WTC11 (cell line): ENCODE measurements around the gene CDC5L. TPM values are rescaled to one million over a fixed set of nuclear protein-coding genes. Genes with fewer than 3 reads are reported as not detected.

ENCODE experiments used
- ATAC-seq: fragments of 200-7000 bp; cut with Tn5 transposase; 2 replicates; pipeline ENCODE4 v1.10.0; 2021; ENCODE audit warnings: mild to moderate bottlenecking, moderate library complexity
- CTCF ChIA-PET: fragments of 300-600 bp; sonication (Branson Sonifier 250); formaldehyde crosslinking; loops from one replicate; lab custom pipeline; 2021; ENCODE audit warnings: antibody characterized with exemption; lab: Charles Lee
- POLR2A ChIA-PET: fragments of 350-600 bp; sonication (Branson Sonifier 250); formaldehyde crosslinking; loops from one replicate; lab custom pipeline; 2021; ENCODE audit warnings: antibody characterized with exemption; lab: Charles Lee
- DNase-seq: peaks from one replicate; pipeline ENCODE4 v3.0.0; 2021; ENCODE audit warnings: low spot score
- H3K27ac Mint-ChIP-seq: 2 replicates; pipeline ENCODE4 v1.8.0; 2021; ENCODE audit warnings: mixed read lengths
- H3K27me3 Mint-ChIP-seq: 2 replicates; pipeline ENCODE4 v1.8.0; 2021; ENCODE audit warnings: low read depth, mild to moderate bottlenecking, moderate library complexity, mixed read lengths
- H3K36me3 Mint-ChIP-seq: 2 replicates; pipeline ENCODE4 v1.8.0; 2021; ENCODE audit warnings: mixed read lengths
- H3K4me1 Mint-ChIP-seq: 2 replicates; pipeline ENCODE4 v1.8.0; 2022; ENCODE audit warnings: mixed read lengths
- H3K4me3 Mint-ChIP-seq: 2 replicates; pipeline ENCODE4 v1.8.0; 2021; ENCODE audit warnings: mild to moderate bottlenecking, moderate library complexity, mixed read lengths
- H3K9me3 Mint-ChIP-seq: 2 replicates; pipeline ENCODE4 v1.8.0; 2021; ENCODE audit warnings: mixed read lengths
- ATF2 ChIP-seq: sonication (generic); formaldehyde crosslinking; IDR thresholded peaks from 2 replicates; pipeline ENCODE4 v1.8.1; 2022; ENCODE audit warnings: low read depth, missing genetic modification reagents, borderline replicate concordance
- ETV6 ChIP-seq: sonication (generic); formaldehyde crosslinking; IDR thresholded peaks from 2 replicates; pipeline ENCODE4 v1.8.1; 2022; ENCODE audit warnings: mild to moderate bottlenecking, missing genetic modification reagents
- FOXJ3 ChIP-seq: sonication (generic); formaldehyde crosslinking; IDR thresholded peaks from 2 replicates; pipeline ENCODE4 v1.9.0; 2021; ENCODE audit warnings: missing genetic modification reagents, mild to moderate bottlenecking, borderline replicate concordance
- NFE2L1 ChIP-seq: sonication (generic); formaldehyde crosslinking; IDR thresholded peaks from 2 replicates; pipeline ENCODE4 v1.8.1; 2023; ENCODE audit warnings: missing genetic modification reagents
- NR2C2 ChIP-seq: sonication (generic); formaldehyde crosslinking; IDR thresholded peaks from 2 replicates; pipeline ENCODE4 v1.8.0; 2022; ENCODE audit warnings: mild to moderate bottlenecking, missing genetic modification reagents
- NR3C1 ChIP-seq: sonication (generic); formaldehyde crosslinking; conservative IDR thresholded peaks from 2 replicates; pipeline ENCODE4 v1.8.1; 2023; ENCODE audit warnings: low read depth, mild to moderate bottlenecking, missing genetic modification reagents
- PREB ChIP-seq: sonication (generic); formaldehyde crosslinking; IDR thresholded peaks from 2 replicates; pipeline ENCODE4 v1.8.1; 2022; ENCODE audit warnings: mild to moderate bottlenecking, missing genetic modification reagents, moderate library complexity, borderline replicate concordance
- PRRX2 ChIP-seq: fragments of 250-450 bp; sonication (Bioruptor Pico); IDR thresholded peaks from 2 replicates; pipeline ENCODE4 v1.8.0; 2021; ENCODE audit warnings: mild to moderate bottlenecking
- RORB ChIP-seq: fragments of 250-450 bp; sonication (Bioruptor Pico); IDR thresholded peaks from 2 replicates; pipeline ENCODE4 v1.9.0; 2021; ENCODE audit warnings: mild to moderate bottlenecking
- SMAD4 ChIP-seq: sonication (generic); formaldehyde crosslinking; IDR thresholded peaks from 2 replicates; pipeline ENCODE4 v1.8.0; 2022; ENCODE audit warnings: mild to moderate bottlenecking, missing genetic modification reagents
- TEAD4 ChIP-seq: sonication (generic); formaldehyde crosslinking; IDR thresholded peaks from 2 replicates; pipeline ENCODE4 v1.8.0; 2022; ENCODE audit warnings: mild to moderate bottlenecking, missing genetic modification reagents
- ZNF317 ChIP-seq: sonication (generic); formaldehyde crosslinking; IDR thresholded peaks from 2 replicates; pipeline ENCODE4 v1.8.1; 2023; ENCODE audit warnings: low read depth, mild to moderate bottlenecking, moderate library complexity, missing genetic modification reagents, borderline replicate concordance
- ZNF416 ChIP-seq: fragments of 250-450 bp; sonication (Bioruptor Pico); IDR thresholded peaks from 2 replicates; pipeline ENCODE4 v1.9.0; 2021; ENCODE audit warnings: mild to moderate bottlenecking, inconsistent platforms
- total RNA-seq: library from RNA; stranded (reverse); gene quantifications from 3 replicates; pipeline ENCODE4 v1.2.3, GENCODE V29; 2021
- TF ChIP-seq, protein P1 (sequence below): sonication (generic); formaldehyde crosslinking; IDR thresholded peaks from 2 replicates; pipeline ENCODE4 v1.8.1; 2023; ENCODE audit warnings: mild to moderate bottlenecking, missing genetic modification reagents
- TF ChIP-seq, protein P2 (sequence below): sonication (generic); formaldehyde crosslinking; IDR thresholded peaks from 2 replicates; pipeline ENCODE4 v1.8.1; 2023; ENCODE audit warnings: mild to moderate bottlenecking, missing genetic modification reagents, moderate library complexity
- TF ChIP-seq, protein P3 (sequence below): sonication (generic); formaldehyde crosslinking; IDR thresholded peaks from 2 replicates; pipeline ENCODE4 v1.8.0; 2022; ENCODE audit warnings: mild to moderate bottlenecking, missing genetic modification reagents
- TF ChIP-seq, protein P4 (sequence below): sonication (generic); formaldehyde crosslinking; IDR thresholded peaks from 2 replicates; pipeline ENCODE4 v1.8.1; 2023; ENCODE audit warnings: mild to moderate bottlenecking, missing genetic modification reagents, borderline replicate concordance
- TF ChIP-seq, protein P5 (sequence below): fragments of 250-450 bp; sonication (Bioruptor Pico); IDR thresholded peaks from 2 replicates; pipeline ENCODE4 v1.9.0; 2021; ENCODE audit warnings: mild to moderate bottlenecking, borderline replicate concordance
- TF ChIP-seq, protein P6 (sequence below): sonication (generic); formaldehyde crosslinking; IDR thresholded peaks from 2 replicates; pipeline ENCODE4 v1.8.0; 2022; ENCODE audit warnings: mild to moderate bottlenecking, missing genetic modification reagents

The CDC5L gene
- total RNA-seq, 1 experiment from 2014 or later: 23.5 TPM

GRCh38 chr6:44451803-44452695 is 64.5 kb downstream of the CDC5L start:
- POLR2A ChIA-PET: no interaction called here
- H3K4me3 Mint-ChIP-seq: no peak overlapping the region
- H3K27ac Mint-ChIP-seq: no peak overlapping the region
- TF ChIP-seq ATF2: no peak
- TF ChIP-seq, protein P1, sequence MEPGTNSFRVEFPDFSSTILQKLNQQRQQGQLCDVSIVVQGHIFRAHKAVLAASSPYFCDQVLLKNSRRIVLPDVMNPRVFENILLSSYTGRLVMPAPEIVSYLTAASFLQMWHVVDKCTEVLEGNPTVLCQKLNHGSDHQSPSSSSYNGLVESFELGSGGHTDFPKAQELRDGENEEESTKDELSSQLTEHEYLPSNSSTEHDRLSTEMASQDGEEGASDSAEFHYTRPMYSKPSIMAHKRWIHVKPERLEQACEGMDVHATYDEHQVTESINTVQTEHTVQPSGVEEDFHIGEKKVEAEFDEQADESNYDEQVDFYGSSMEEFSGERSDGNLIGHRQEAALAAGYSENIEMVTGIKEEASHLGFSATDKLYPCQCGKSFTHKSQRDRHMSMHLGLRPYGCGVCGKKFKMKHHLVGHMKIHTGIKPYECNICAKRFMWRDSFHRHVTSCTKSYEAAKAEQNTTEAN (CRISPR knock-in tag): no peak
- TF ChIP-seq PREB (CRISPR knock-in tag): no peak
- TF ChIP-seq ZNF317 (CRISPR knock-in tag): no peak
- TF ChIP-seq, protein P2, sequence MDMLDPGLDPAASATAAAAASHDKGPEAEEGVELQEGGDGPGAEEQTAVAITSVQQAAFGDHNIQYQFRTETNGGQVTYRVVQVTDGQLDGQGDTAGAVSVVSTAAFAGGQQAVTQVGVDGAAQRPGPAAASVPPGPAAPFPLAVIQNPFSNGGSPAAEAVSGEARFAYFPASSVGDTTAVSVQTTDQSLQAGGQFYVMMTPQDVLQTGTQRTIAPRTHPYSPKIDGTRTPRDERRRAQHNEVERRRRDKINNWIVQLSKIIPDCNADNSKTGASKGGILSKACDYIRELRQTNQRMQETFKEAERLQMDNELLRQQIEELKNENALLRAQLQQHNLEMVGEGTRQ (CRISPR knock-in tag): no peak
- no peak for TF ChIP-seq TEAD4 (CRISPR knock-in tag)
- TF ChIP-seq, protein P3, sequence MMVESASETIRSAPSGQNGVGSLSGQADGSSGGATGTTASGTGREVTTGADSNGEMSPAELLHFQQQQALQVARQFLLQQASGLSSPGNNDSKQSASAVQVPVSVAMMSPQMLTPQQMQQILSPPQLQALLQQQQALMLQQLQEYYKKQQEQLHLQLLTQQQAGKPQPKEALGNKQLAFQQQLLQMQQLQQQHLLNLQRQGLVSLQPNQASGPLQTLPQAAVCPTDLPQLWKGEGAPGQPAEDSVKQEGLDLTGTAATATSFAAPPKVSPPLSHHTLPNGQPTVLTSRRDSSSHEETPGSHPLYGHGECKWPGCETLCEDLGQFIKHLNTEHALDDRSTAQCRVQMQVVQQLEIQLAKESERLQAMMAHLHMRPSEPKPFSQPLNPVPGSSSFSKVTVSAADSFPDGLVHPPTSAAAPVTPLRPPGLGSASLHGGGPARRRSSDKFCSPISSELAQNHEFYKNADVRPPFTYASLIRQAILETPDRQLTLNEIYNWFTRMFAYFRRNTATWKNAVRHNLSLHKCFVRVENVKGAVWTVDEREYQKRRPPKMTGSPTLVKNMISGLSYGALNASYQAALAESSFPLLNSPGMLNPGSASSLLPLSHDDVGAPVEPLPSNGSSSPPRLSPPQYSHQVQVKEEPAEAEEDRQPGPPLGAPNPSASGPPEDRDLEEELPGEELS (CRISPR knock-in tag): no peak
- no peak for TF ChIP-seq ETV6 (CRISPR knock-in tag)
- TF ChIP-seq FOXJ3 (CRISPR knock-in tag): no peak
- TF ChIP-seq, protein P4, sequence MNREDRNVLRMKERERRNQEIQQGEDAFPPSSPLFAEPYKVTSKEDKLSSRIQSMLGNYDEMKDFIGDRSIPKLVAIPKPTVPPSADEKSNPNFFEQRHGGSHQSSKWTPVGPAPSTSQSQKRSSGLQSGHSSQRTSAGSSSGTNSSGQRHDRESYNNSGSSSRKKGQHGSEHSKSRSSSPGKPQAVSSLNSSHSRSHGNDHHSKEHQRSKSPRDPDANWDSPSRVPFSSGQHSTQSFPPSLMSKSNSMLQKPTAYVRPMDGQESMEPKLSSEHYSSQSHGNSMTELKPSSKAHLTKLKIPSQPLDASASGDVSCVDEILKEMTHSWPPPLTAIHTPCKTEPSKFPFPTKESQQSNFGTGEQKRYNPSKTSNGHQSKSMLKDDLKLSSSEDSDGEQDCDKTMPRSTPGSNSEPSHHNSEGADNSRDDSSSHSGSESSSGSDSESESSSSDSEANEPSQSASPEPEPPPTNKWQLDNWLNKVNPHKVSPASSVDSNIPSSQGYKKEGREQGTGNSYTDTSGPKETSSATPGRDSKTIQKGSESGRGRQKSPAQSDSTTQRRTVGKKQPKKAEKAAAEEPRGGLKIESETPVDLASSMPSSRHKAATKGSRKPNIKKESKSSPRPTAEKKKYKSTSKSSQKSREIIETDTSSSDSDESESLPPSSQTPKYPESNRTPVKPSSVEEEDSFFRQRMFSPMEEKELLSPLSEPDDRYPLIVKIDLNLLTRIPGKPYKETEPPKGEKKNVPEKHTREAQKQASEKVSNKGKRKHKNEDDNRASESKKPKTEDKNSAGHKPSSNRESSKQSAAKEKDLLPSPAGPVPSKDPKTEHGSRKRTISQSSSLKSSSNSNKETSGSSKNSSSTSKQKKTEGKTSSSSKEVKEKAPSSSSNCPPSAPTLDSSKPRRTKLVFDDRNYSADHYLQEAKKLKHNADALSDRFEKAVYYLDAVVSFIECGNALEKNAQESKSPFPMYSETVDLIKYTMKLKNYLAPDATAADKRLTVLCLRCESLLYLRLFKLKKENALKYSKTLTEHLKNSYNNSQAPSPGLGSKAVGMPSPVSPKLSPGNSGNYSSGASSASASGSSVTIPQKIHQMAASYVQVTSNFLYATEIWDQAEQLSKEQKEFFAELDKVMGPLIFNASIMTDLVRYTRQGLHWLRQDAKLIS (CRISPR knock-in tag): no peak
- no peak for TF ChIP-seq PRRX2 (CRISPR knock-in tag)
- no peak for TF ChIP-seq NFE2L1 (CRISPR knock-in tag)
- TF ChIP-seq ZNF416 (CRISPR knock-in tag): no peak
- TF ChIP-seq NR2C2 (CRISPR knock-in tag): no peak
- TF ChIP-seq SMAD4 (CRISPR knock-in tag): no peak
- no peak for TF ChIP-seq RORB (CRISPR knock-in tag)
- TF ChIP-seq, protein P5, sequence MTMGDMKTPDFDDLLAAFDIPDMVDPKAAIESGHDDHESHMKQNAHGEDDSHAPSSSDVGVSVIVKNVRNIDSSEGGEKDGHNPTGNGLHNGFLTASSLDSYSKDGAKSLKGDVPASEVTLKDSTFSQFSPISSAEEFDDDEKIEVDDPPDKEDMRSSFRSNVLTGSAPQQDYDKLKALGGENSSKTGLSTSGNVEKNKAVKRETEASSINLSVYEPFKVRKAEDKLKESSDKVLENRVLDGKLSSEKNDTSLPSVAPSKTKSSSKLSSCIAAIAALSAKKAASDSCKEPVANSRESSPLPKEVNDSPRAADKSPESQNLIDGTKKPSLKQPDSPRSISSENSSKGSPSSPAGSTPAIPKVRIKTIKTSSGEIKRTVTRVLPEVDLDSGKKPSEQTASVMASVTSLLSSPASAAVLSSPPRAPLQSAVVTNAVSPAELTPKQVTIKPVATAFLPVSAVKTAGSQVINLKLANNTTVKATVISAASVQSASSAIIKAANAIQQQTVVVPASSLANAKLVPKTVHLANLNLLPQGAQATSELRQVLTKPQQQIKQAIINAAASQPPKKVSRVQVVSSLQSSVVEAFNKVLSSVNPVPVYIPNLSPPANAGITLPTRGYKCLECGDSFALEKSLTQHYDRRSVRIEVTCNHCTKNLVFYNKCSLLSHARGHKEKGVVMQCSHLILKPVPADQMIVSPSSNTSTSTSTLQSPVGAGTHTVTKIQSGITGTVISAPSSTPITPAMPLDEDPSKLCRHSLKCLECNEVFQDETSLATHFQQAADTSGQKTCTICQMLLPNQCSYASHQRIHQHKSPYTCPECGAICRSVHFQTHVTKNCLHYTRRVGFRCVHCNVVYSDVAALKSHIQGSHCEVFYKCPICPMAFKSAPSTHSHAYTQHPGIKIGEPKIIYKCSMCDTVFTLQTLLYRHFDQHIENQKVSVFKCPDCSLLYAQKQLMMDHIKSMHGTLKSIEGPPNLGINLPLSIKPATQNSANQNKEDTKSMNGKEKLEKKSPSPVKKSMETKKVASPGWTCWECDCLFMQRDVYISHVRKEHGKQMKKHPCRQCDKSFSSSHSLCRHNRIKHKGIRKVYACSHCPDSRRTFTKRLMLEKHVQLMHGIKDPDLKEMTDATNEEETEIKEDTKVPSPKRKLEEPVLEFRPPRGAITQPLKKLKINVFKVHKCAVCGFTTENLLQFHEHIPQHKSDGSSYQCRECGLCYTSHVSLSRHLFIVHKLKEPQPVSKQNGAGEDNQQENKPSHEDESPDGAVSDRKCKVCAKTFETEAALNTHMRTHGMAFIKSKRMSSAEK (CRISPR knock-in tag): no peak
- TF ChIP-seq, protein P6, sequence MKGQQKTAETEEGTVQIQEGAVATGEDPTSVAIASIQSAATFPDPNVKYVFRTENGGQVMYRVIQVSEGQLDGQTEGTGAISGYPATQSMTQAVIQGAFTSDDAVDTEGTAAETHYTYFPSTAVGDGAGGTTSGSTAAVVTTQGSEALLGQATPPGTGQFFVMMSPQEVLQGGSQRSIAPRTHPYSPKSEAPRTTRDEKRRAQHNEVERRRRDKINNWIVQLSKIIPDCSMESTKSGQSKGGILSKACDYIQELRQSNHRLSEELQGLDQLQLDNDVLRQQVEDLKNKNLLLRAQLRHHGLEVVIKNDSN (CRISPR knock-in tag): no peak
- no peak for TF ChIP-seq NR3C1 (CRISPR knock-in tag)
- H3K9me3 Mint-ChIP-seq: no peaks in the 10 kb centered on the region
- H3K4me1 Mint-ChIP-seq: no peaks in the 10 kb centered on the region
- H3K27me3 Mint-ChIP-seq: no peaks in the 10 kb centered on the region
- no peak for ATAC-seq
- H3K36me3 Mint-ChIP-seq: peaks cover 5% of the 10 kb centered on the region
- CTCF ChIA-PET: no interaction called here
- DNase-seq: no peak
